Hepatocyte (in vitro differentiated cells): ENCODE data around the gene GPR39.

Experiments used
- CTCF ChIP-seq: fragments of 200-600 bp; sonication (generic); IDR thresholded peaks from 2 replicates; pipeline ENCODE4 v1.5.1; 2016; ENCODE audit warnings: antibody characterized with exemption, mild to moderate bottlenecking; ENCODE audit not compliant: poor library complexity
- EZH2 ChIP-seq: fragments of 200-600 bp; sonication (generic); IDR thresholded peaks from 2 replicates; pipeline ENCODE4 v1.6.1; 2016; ENCODE audit warnings: antibody characterized with exemption, mild to moderate bottlenecking, borderline replicate concordance
- EZH2phosphoT487 ChIP-seq: fragments of 200-600 bp; sonication (generic); IDR thresholded peaks from one replicate; pipeline ENCODE4 v1.6.1; 2018; ENCODE audit warnings: antibody characterized with exemption, mild to moderate bottlenecking, low read depth, moderate library complexity; ENCODE audit not compliant: unreplicated experiment, severe bottlenecking

GRCh38 chr2:132691556-132691955 lies 275.0 kb downstream of the GPR39 start:
- TF ChIP-seq CTCF (no peak), EZH2 (no peak), EZH2phosphoT487 (no peak)
